RWPE2 (cell line): Measurements from ENCODE around the gene WHRN.

Experiments
- ATAC-seq: fragments of 200-7000 bp; cut with Tn5 transposase; 3 replicates; pipeline ENCODE4 v1.9.1; 2021; ENCODE audit warnings: low read depth
- DNase-seq: peaks from one replicate; pipeline ENCODE4 v3.0.0-alpha.2; 2020; ENCODE audit warnings: low spot score
- H3K27ac ChIP-seq: fragments of 450-650 bp; 2 replicates; pipeline ENCODE4 v1.5.1; 2017; ENCODE audit warnings: mild to moderate bottlenecking; ENCODE audit not compliant: poor library complexity, severe bottlenecking
- H3K27me3 ChIP-seq: fragments of 250-450 bp; sonication (Bioruptor Pico); 2 replicates; pipeline ENCODE4 v1.5.1; 2021; ENCODE audit warnings: mild to moderate bottlenecking, moderate library complexity; ENCODE audit not compliant: insufficient read depth, poor library complexity, severe bottlenecking
- H3K36me3 ChIP-seq: fragments of 250-450 bp; sonication (Bioruptor Pico); 2 replicates; pipeline ENCODE4 v1.5.1; 2020; ENCODE audit warnings: low read depth, mild to moderate bottlenecking, moderate library complexity
- H3K4me1 ChIP-seq: fragments of 250-450 bp; sonication (Bioruptor Pico); 2 replicates; pipeline ENCODE4 v1.5.1; 2021; ENCODE audit warnings: mild to moderate bottlenecking, moderate library complexity; ENCODE audit not compliant: insufficient read depth, poor library complexity, severe bottlenecking
- H3K4me3 ChIP-seq: fragments of 250-450 bp; sonication (Bioruptor Pico); 2 replicates; pipeline ENCODE4 v1.5.1; 2021; ENCODE audit warnings: mild to moderate bottlenecking, moderate library complexity; ENCODE audit not compliant: severe bottlenecking
- H3K9me3 ChIP-seq: fragments of 250-450 bp; sonication (Bioruptor Pico); 2 replicates; pipeline ENCODE4 v1.5.1; 2021; ENCODE audit warnings: mild to moderate bottlenecking, moderate library complexity; ENCODE audit not compliant: severe bottlenecking
- CTCF ChIP-seq: fragments of 450-650 bp; IDR thresholded peaks from one replicate; pipeline ENCODE4 v1.5.1; 2017; ENCODE audit warnings: mild to moderate bottlenecking, moderate library complexity; ENCODE audit not compliant: poor library complexity, severe bottlenecking

Gene WHRN

GRCh38 chr9:114484854-114485443, 20.3 kb downstream of the WHRN start:
- H3K27me3 ChIP-seq, result no peaks in the 10 kb centered on the region
- H3K9me3 ChIP-seq, result no peaks in the 10 kb centered on the region
- H3K27ac ChIP-seq, result no peak overlapping the region
- peaks cover 5% of the 10 kb centered on the region for H3K4me1 ChIP-seq
- H3K36me3 ChIP-seq, result no peaks in the 10 kb centered on the region
- DNase-seq, result no peak
- no peak overlapping the region for H3K4me3 ChIP-seq
- peak; percentile 74 for ATAC-seq
- TF ChIP-seq CTCF, result no peak

GRCh38 chr9:114484215-114484853, 20.9 kb downstream of the WHRN start:
- no peaks in the 10 kb centered on the region for H3K27me3 ChIP-seq
- peaks cover 5% of the 10 kb centered on the region for H3K4me1 ChIP-seq
- H3K9me3 ChIP-seq, result no peaks in the 10 kb centered on the region
- no peaks in the 10 kb centered on the region for H3K36me3 ChIP-seq
- no peak for ATAC-seq
- H3K4me3 ChIP-seq, result no peak overlapping the region
- no peak for TF ChIP-seq CTCF
- no peak for DNase-seq
- no peak overlapping the region for H3K27ac ChIP-seq

- Histone ChIP-seq H3K4me1 (peaks cover 5% of the 10 kb centered on the region), H3K9me3 (no peaks in the 10 kb centered on the region), H3K4me3 (no peak overlapping the region), H3K36me3 (no peaks in the 10 kb centered on the region), H3K27ac (no peak overlapping the region), H3K27me3 (no peaks in the 10 kb centered on the region)
- no peak for ATAC-seq
- TF ChIP-seq CTCF, result no peak
- DNase-seq, result no peak
Observed at GRCh38 chr9:114483499-114483898, 21.8 kb downstream of the WHRN start.

GRCh38 chr9:114482593-114482992, 22.7 kb downstream of the WHRN start:
- no peaks in the 10 kb centered on the region for H3K36me3 ChIP-seq
- H3K4me3 ChIP-seq, result no peak overlapping the region
- H3K9me3 ChIP-seq, result no peaks in the 10 kb centered on the region
- no peak overlapping the region for H3K27ac ChIP-seq
- TF ChIP-seq CTCF, result no peak
- ATAC-seq (no peak), DNase-seq (no peak)
- H3K27me3 ChIP-seq, result no peaks in the 10 kb centered on the region
- peaks cover 5% of the 10 kb centered on the region for H3K4me1 ChIP-seq

GRCh38 chr9:114481789-114482188, 23.5 kb downstream of the WHRN start:
- H3K27me3 ChIP-seq, result no peaks in the 10 kb centered on the region
- no peak overlapping the region for H3K4me3 ChIP-seq
- H3K27ac ChIP-seq, result no peak overlapping the region
- no peaks in the 10 kb centered on the region for H3K9me3 ChIP-seq
- ATAC-seq (no peak), DNase-seq (no peak)
- no peaks in the 10 kb centered on the region for H3K36me3 ChIP-seq
- TF ChIP-seq CTCF, result no peak
- H3K4me1 ChIP-seq, result peaks cover 5% of the 10 kb centered on the region
